ENCODE data around the gene CAMSAP1. TPM values are rescaled to one million over a fixed set of nuclear protein-coding genes. Genes with fewer than 3 reads are reported as not detected.

CAMSAP1 gene
- total RNA-seq, 2 donors from 2014 or later = 38.1 to 40.6 TPM

DNA sequence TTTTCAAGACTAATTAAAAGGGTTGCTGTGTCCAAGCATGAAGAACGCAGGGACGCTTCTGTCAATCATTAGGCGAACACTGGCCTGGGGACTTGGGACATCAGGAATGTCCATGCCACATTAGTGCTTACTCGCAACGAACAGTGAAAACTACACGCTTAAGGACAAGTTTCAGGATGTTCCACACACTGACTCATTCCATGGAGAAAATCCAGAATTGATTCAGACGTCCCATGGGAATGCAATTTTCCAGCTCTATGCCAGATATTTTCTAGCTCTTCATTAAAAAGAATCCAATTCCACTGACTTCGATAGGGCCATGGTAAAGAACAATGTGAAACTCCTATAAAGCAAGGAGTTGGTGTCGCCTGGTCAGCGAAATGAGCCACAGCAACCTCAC is 98.2 kb downstream of the CAMSAP1 start:
- DNase-seq (ENCODE audit: low spot score in 2 of 2) = no peak
- Mint-ChIP-seq H3K36me3 (no peaks in the 10 kb centered on the region), H3K27ac (no peak overlapping the region), H3K9me3 (no peaks in the 10 kb centered on the region)
- ATAC-seq = no peak

DNA sequence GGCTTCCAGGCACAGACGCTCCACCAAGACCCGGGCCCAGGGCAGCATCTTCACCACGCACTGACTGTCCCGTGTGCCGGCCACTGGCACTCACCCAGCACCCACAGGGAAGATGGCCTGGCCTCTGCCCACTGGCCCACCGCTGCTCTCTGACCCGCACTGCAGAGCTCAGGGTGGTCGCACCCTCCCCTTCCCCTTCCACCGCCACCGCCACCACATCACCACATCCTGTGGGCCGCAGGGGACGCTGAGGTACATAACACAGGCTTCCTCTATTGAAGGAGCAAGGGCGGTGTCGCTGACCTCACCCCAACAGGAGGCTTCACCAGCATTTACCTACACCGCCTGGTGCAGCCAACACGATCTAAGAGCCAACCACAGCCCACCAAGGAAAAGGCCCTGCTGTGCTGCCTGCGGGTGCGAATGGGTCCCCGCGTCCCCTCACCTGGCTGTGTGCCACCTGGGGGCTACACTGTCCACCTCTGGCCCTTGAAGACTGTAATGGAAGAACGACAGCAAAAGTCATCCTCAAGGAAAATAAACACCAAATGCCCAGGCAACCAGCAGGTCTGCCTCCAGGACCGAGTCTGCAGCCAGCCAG is 101.8 kb downstream of the CAMSAP1 start:
- DNase-seq (ENCODE audit: low spot score in 2 of 2) = no peak
- Mint-ChIP-seq H3K36me3 (no peaks in the 10 kb centered on the region), H3K9me3 (no peaks in the 10 kb centered on the region), H3K27ac (peak overlapping the region; percentile 17 to 73)
- ATAC-seq = no peak

DNA sequence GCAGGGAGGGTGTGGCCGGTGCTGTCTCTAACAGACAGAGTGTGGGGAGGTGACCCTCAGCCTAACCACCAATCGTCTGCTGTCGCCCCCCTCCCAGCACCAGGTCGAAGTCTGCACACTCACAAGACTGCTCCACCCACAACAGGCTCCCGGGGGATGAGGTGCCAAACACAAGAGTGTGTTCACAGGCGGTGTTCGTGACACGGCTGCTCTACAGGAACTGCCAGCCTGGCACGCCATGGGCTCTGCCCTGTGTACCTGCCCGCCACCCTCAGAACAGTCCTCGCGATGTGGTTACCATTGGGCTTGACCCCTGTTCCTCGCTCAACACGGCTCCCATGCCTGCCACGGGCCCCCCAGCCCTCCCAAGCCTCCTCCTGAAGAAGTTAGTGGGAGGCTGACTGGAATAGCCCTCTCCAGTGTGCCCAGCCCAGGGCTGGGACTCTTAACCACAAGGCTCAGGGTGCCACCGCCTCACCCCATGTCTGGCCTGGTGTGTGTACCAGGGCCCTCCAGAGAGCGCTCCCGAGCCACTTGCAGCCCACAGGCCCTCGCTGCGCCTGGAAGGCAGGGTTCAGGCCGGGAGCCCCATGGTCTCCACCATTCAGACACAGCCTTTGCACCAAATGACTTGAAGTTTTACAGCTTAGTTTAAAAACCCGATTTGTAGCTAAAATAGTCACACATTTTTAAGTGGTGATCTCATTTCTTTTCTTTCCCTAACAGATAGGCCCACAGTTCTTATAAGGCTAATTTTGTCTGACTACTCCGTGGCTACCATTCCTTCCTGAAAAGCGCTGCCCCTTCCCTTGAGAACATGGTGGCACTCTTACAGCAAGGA is 102.5 kb downstream of the CAMSAP1 start:
- H3K36me3 Mint-ChIP-seq = no peaks in the 10 kb centered on the region
- ATAC-seq (peak in 1 of 2 donors; percentile 25), DNase-seq (ENCODE audit: low spot score in 2 of 2) (no peak)
- peak overlapping the region; percentile 17 to 73 for H3K27ac Mint-ChIP-seq
- no peaks in the 10 kb centered on the region for H3K9me3 Mint-ChIP-seq

DNA sequence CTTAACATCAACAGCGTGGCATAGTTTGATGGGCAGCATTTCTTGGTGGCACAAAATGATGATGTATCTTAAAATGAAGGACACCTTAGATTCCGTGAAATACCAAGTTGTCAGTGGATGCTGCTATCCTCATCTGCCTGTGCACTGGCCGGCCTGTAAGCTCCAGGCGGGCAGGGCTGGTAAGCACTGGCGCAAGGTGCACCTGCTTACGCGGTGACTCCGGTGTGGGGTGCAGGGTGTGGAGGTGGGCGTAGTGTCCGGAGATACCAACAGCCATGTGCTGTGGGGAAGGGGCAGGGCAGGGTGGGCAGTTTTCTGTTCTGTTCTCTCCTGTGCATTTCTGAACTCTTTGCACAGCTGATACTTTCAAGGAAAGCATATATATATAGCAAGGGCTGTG is 103.9 kb downstream of the CAMSAP1 start:
- ATAC-seq = no peak
- no peak for DNase-seq (ENCODE audit: low spot score in 2 of 2)
- Mint-ChIP-seq H3K36me3 (no peaks in the 10 kb centered on the region), H3K9me3 (no peaks in the 10 kb centered on the region), H3K27ac (peak overlapping the region in 1 of 2 donors; percentile 32)

DNA sequence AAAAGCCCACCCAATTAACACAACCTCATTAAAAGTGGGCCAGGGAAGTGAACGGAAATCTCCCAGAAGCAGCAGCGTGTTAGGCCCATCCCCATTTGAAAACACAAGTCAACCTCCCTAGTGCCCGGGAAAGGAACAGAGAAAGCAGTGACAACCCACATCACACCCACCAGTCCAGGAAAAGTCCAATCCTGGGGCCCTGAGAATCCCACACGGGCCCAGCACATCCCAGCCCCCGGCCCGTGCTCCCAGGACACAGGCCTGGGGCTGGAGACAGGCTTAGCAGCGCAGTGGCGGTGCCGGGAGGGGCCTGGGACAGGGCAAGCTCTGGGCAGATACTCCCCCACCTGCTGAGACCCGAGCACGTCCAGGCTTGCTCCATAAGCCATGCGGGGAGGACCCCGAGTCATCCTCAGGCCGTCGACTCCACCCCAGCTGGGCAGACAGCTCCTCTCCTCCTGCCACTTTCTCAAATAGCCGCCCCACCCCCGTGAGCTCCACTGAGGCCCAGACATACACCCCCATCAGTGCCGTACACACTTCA is 104.4 kb downstream of the CAMSAP1 start:
- Mint-ChIP-seq H3K36me3 (no peaks in the 10 kb centered on the region), H3K27ac (peak overlapping the region in 1 of 2 donors; percentile 32), H3K9me3 (no peaks in the 10 kb centered on the region)
- ATAC-seq = no peak
- DNase-seq (ENCODE audit: low spot score in 2 of 2) = no peak

DNA sequence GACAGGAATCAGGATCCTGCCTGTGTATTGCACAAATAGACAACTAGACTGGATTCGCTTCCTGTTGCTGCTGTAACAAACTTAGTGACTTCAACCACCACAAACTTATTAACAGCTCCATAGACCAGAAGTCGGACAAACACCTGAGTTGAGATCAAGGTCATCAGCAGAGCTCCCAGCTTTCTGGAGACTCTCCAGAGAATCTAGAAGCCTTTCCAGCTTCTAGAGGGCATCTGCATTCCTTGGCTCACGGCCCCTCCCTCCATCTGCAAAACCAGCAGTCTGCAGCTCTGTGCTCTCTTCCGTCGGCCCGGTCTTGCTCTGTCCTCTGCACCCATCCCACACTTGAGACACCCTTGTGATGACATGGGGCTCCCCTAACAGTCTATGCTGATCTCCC is 106.3 kb downstream of the CAMSAP1 start:
- H3K36me3 Mint-ChIP-seq = no peaks in the 10 kb centered on the region
- H3K27ac Mint-ChIP-seq = no peak overlapping the region
- H3K9me3 Mint-ChIP-seq = no peaks in the 10 kb centered on the region
- DNase-seq (ENCODE audit: low spot score in 2 of 2) (no peak), ATAC-seq (no peak)

DNA sequence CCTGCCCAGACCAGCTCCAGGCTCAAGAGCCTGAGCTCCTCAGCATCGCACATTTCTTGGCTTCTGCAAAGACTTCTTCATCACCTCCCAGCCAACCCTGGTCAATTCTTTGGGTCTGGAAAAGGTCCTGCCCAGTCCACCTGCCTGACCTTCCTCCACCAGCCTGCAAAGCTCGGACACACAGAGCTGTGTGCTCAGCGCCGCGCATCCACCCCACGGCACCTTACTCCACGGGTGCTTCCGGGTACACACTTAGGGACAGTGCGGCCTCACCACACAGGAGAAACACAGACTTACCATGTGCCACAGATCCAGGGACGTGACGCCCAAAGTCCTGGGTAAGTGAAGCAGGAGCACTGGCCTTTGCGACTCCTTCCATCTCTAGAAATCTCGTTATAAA is 108.1 kb downstream of the CAMSAP1 start:
- no peak overlapping the region for H3K27ac Mint-ChIP-seq
- ATAC-seq = no peak

DNA sequence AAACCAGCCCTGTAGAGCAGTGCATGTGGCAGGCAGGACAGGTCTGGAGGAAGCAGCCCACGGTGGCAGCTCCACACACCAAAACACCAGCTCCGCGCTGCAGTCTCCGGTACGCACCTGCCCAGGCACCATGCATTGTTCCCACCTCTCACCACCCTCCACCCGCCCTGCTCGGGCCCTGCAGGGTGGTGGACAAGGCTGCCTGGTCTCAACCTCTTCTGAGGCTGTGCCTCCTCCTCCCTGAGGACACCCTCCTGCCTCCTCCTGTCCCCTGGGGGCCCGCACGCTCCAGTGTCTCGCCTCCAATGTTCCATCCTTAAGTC is 109.1 kb downstream of the CAMSAP1 start:
- ATAC-seq = peak in 1 of 2 donors; percentile 10

More for the DNA sequence above, 108.1 kb downstream of the CAMSAP1 start:
- H3K36me3 Mint-ChIP-seq = no peaks in the 10 kb centered on the region
- H3K9me3 Mint-ChIP-seq = no peaks in the 10 kb centered on the region
- no peak for DNase-seq (ENCODE audit: low spot score in 2 of 2)

DNA sequence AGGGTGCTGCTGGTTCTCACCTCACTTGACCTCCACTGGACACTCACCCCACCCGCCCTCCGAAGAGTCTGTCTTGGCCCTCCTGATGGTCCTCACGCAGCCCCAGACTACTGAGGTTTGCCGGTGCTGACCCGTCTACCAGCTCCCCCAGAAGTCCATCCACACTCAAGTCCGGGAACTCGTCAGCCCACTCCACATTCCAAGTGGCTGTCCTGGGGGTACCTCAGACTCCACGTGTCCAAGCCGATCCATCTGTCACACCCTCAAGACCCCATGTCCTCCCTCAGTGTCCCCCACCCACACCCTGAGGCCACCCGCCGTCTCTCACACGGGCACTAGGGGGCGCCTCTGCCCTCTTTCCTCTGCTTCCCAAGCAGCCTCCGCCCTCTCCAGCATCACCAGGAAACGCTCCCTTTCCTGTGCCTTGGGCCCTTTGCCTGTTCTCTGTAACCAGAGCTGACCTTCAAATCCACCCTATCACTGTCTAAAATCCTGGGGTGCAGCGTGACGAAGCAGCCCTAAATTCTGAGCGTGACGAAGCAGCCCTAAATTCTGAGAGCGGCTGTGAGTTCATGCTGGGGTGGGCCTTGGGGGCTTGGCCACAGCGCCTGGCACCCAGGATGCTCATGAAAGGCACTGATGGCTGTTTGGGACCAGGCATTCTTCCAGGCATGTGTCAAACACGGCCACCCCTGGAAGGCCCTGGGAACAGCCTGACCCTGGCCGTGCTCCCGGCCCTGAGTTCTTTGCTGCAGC is 109.7 kb downstream of the CAMSAP1 start:
- Mint-ChIP-seq H3K36me3 (no peaks in the 10 kb centered on the region), H3K27ac (no peak overlapping the region), H3K9me3 (no peaks in the 10 kb centered on the region)
- DNase-seq (ENCODE audit: low spot score in 2 of 2) = peak in 1 of 2 donors; percentile 52
- peak; percentile 48 to 57 for ATAC-seq

More for the DNA sequence above, 109.1 kb downstream of the CAMSAP1 start:
- DNase-seq (ENCODE audit: low spot score in 2 of 2) = no peak
- H3K9me3 Mint-ChIP-seq = no peaks in the 10 kb centered on the region
- H3K27ac Mint-ChIP-seq = peak overlapping the region in 1 of 2 donors; percentile 19
- no peaks in the 10 kb centered on the region for H3K36me3 Mint-ChIP-seq

DNA sequence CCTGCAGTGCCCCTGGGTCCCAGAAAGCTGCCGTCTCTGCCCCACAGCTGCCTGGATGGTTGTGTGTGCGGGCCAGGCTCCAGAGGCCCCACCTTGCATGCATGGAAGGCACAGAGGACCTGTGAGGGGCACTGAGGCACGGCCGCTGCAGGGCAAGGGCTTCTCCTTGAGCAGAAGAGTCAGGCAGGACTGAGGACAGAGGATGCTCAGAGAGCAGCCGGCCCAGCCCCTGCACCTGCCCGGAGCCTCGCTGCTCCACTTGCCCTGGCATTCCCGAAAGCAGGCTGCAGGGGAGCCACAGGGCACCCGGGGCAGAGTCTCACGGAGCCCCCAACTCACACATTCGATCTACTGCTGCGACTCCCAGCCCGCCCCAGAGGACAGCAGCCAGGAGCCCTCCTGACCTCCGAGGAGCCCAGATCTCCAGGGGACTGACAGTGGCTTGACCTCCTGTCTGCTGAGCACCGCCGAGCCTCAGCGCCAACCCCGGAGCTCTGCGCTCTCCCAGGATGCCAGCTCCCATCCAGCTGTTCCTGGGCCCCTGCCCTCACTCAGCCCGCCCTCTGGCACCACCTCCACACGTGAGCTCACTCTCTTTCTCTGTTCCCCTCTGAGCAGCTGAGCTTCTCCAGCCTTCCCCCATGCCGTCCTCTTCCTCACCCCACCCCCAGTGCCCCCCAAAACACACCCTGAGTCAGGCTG is 110.4 kb downstream of the CAMSAP1 start:
- Mint-ChIP-seq H3K9me3 (no peaks in the 10 kb centered on the region), H3K36me3 (no peaks in the 10 kb centered on the region), H3K27ac (no peak overlapping the region)
- DNase-seq (ENCODE audit: low spot score in 2 of 2) (no peak), ATAC-seq (no peak)

DNA sequence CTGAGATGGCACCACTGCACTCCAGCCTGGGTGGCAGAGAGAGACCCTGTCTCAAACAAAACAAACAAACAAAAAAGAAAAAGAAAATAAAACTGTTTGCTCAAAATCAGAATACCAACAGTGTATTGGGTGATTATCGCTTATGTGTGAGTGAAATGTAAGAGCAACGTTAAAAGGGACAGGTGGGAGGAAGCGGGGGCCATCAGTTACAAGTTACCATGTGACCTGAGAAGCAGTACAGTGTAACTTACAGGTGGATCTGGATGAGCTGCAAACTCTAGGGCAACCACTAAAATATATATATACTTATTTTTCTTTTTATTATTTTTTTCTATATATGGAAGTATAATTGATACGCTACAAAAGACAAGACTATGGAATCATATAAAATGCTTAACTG is 112.0 kb downstream of the CAMSAP1 start:
- H3K9me3 Mint-ChIP-seq = no peaks in the 10 kb centered on the region
- DNase-seq (ENCODE audit: low spot score in 2 of 2) (no peak), ATAC-seq (no peak)
- H3K36me3 Mint-ChIP-seq = no peaks in the 10 kb centered on the region
- peak overlapping the region in 1 of 2 donors; percentile 30 for H3K27ac Mint-ChIP-seq

DNA sequence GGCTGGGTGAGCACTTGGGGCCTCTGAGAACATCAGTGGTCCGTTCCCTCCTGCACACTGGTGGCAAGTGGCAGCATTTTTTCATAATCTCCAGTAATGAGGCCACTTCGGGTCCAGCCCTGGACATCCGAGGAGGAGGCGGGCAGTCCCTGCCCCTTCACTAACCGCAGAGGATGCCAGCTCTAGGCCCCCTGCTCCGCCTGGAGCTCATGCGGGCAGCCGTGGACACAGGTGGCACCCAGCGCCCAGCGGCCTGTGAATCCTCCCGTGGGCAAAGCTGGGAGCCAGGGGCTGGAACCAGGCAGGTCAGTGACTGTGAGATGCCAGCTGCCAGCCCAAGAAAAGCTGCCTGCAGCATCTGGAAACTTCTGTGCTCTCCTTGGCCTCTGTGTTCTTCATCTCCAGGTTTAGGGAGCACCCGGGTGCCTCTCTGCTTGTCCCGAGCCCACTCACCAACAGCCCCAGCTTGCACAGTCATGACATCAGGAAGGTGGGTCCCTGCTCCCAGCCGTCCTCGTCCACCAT is 112.9 kb downstream of the CAMSAP1 start:
- ATAC-seq (no peak), DNase-seq (ENCODE audit: low spot score in 2 of 2) (no peak)
- Mint-ChIP-seq H3K36me3 (no peaks in the 10 kb centered on the region), H3K9me3 (no peaks in the 10 kb centered on the region), H3K27ac (no peak overlapping the region)

DNA sequence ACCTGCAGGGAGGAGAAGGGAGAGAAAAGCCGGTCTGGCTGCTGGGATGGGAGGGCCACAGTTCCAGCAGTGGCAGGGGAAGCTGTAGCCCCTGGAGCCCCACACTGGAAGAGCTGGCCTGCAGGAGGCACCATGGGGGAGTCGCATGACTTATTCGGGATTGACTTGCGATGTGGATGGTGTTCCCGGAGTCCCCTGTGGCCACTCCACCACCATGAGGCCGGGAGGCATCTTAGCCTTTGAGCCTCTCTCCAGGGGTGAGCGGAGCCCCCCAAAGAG is 113.3 kb downstream of the CAMSAP1 start:
- ATAC-seq (no peak), DNase-seq (ENCODE audit: low spot score in 2 of 2) (no peak)
- Mint-ChIP-seq H3K9me3 (no peaks in the 10 kb centered on the region), H3K27ac (no peak overlapping the region), H3K36me3 (no peaks in the 10 kb centered on the region)

DNA sequence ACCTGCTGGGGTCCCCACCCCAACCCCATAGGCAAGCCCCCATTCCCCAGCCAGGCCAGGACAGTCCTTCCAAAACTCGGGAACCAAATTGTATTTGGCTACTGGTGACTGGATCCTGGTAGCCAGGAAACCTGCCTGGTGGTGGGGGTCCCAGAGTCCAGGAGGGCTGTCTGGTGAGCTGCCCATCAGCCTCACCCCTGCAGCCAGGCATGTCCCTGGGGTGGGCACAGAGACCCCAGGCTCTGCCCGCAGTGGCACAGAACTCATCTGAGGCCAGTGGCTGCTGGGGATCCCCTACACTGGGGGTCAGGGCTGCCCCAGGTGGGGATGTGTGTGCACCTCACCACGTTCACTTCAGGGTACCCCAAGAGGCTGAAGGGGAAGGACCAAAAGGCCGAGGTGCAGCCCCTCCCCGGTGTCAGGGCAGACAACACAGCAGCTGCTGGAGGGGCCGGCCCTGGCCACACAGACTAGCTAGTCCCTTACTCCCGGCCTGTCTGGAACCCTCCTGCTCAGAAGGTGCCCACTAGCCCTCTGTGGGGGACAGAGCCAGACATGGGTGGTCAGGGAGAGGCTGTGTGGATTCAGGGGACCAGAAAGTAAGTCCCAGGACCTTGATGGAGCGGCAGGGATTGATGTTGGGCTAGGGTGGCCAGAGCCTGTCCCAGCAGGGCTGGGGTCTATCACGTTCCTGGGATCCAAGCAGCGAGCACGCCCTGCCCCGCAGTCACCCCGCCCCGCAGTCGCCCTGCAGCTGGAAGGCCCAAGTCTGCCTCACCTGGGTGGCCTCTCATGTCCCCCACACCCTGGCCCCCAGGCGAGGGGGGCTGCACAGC is 113.9 kb downstream of the CAMSAP1 start:
- Mint-ChIP-seq H3K9me3 (no peaks in the 10 kb centered on the region), H3K36me3 (no peaks in the 10 kb centered on the region), H3K27ac (no peak overlapping the region)
- DNase-seq (ENCODE audit: low spot score in 2 of 2) (no peak), ATAC-seq (no peak)

DNA sequence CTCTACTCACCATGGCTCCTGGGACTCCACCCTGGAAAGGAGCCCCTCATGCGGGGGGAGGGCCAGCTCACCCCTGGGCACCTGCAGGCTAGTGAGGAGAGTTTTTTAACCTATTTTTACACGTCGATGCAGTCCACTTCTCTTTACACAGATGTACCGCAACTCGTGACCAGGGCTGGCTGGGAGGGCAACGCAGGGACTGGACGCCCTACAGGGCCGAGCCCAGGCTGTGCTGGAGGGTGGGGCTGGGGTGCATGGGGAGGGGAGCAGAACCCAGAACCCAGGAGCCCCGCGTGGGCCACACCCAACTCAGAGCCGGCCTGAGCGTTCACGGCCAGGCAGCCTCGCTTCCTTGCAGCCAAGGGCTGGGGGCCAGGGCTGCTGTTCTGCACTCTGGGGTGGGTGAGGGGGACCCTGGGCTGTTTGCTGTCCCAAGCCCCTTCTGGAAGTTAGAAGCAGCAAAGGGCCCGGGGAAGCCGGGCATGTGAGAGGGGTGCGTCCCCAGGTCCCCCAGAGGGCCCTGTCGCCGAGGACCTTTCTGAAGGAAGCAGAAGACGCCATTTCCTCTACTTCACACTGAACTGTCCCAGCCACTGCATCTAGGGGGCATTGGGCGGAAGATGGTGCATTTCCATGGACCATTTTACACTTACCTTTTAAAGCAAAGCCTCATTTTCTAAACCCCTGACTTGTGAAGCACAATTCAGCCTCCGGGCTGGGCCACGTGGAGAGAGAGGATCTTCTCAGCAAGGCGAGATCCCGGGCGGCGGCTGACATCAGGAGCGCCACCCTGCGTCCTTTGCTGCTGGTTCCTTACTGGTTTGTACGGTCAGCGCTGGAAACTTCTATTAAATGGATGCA is 114.8 kb downstream of the CAMSAP1 start:
- Mint-ChIP-seq H3K36me3 (no peaks in the 10 kb centered on the region), H3K9me3 (no peaks in the 10 kb centered on the region), H3K27ac (no peak overlapping the region)
- no peak for ATAC-seq
- no peak for DNase-seq (ENCODE audit: low spot score in 2 of 2)
